GM23338 (cell line): ENCODE data around the gene ARX. TPM values are rescaled to one million over a fixed set of nuclear protein-coding genes. Genes with fewer than 3 reads are reported as not detected.

Source experiments
- ATAC-seq: fragments of 200-7000 bp; cut with Tn5 transposase; 3 replicates; pipeline ENCODE4 v1.9.1; 2020
- DNase-seq: peaks from one replicate; pipeline ENCODE4 v3.0.0-alpha.2; 2015; ENCODE audit warnings: low spot score
- H2AFZ ChIP-seq: fragments of 200-600 bp; sonication (generic); 2 replicates; pipeline ENCODE4 v1.8.0; 2016; ENCODE audit warnings: antibody characterized with exemption, mild to moderate bottlenecking, moderate library complexity
- H3F3A ChIP-seq: fragments of 200-600 bp; sonication (generic); replicated peaks from 2 replicates; pipeline ENCODE4 v1.8.0; 2017; ENCODE audit warnings: antibody characterized with exemption, mixed run types, low read depth
- H3K27ac ChIP-seq: fragments of 200-600 bp; sonication (generic); 2 replicates; pipeline ENCODE4 v1.6.1; 2016; ENCODE audit warnings: low read depth
- H3K27me3 ChIP-seq: fragments of 200-600 bp; sonication (generic); 2 replicates; pipeline ENCODE4 v1.8.0; 2016; ENCODE audit warnings: mild to moderate bottlenecking, mixed run types, moderate library complexity; ENCODE audit not compliant: insufficient read depth
- H3K36me3 ChIP-seq: fragments of 200-600 bp; sonication (generic); 2 replicates; pipeline ENCODE4 v1.8.0; 2016; ENCODE audit warnings: mild to moderate bottlenecking; ENCODE audit not compliant: insufficient read depth
- H3K4me1 ChIP-seq: fragments of 200-600 bp; sonication (generic); 2 replicates; pipeline ENCODE4 v1.8.0; 2016; ENCODE audit warnings: mild to moderate bottlenecking, moderate library complexity; ENCODE audit not compliant: insufficient read depth
- H3K4me2 ChIP-seq: fragments of 200-600 bp; sonication (generic); 2 replicates; pipeline ENCODE4 v1.7.1; 2017; ENCODE audit warnings: mixed run types
- H3K4me3 ChIP-seq: fragments of 200-600 bp; sonication (generic); 2 replicates; pipeline ENCODE4 v1.6.1; 2016; ENCODE audit warnings: mixed run types
- H3K79me2 ChIP-seq: fragments of 200-600 bp; sonication (generic); replicated peaks from 2 replicates; pipeline ENCODE4 v1.8.0; 2017; ENCODE audit warnings: mild to moderate bottlenecking; ENCODE audit not compliant: insufficient read depth
- H3K9me2 ChIP-seq: fragments of 200-600 bp; sonication (generic); 2 replicates; pipeline ENCODE4 v1.8.0; 2017; ENCODE audit not compliant: insufficient read depth
- H4K20me1 ChIP-seq: fragments of 200-600 bp; sonication (generic); replicated peaks from 2 replicates; pipeline ENCODE4 v1.8.0; 2017; ENCODE audit warnings: mild to moderate bottlenecking; ENCODE audit not compliant: insufficient read depth
- H3K27ac Mint-ChIP-seq: 2 replicates; pipeline ENCODE4 v1.8.0; 2020; ENCODE audit warnings: inconsistent platforms, mild to moderate bottlenecking, moderate library complexity, mixed read lengths
- H3K27me3 Mint-ChIP-seq: 3 replicates; pipeline ENCODE4 v1.8.0; 2022; ENCODE audit warnings: low read depth, mild to moderate bottlenecking, moderate library complexity, mixed read lengths, inconsistent platforms; ENCODE audit not compliant: insufficient read depth, poor library complexity
- H3K36me3 Mint-ChIP-seq: 3 replicates; pipeline ENCODE4 v1.8.0; 2021; ENCODE audit warnings: low read depth, mild to moderate bottlenecking, inconsistent platforms, moderate library complexity, mixed read lengths
- H3K4me1 Mint-ChIP-seq: 3 replicates; pipeline ENCODE4 v1.8.0; 2020; ENCODE audit warnings: mild to moderate bottlenecking, inconsistent platforms, mixed read lengths
- H3K4me3 Mint-ChIP-seq: 3 replicates; pipeline ENCODE4 v1.8.0; 2021; ENCODE audit warnings: moderate library complexity, mild to moderate bottlenecking, inconsistent platforms, mixed read lengths
- H3K9me3 Mint-ChIP-seq: 3 replicates; pipeline ENCODE4 v1.8.0; 2020; ENCODE audit warnings: moderate library complexity, mild to moderate bottlenecking, inconsistent platforms, mixed read lengths
- POLR2AphosphoS5 ChIP-seq: IDR thresholded peaks from 2 replicates; pipeline ENCODE4 v1.6.1; 2016; ENCODE audit warnings: antibody characterized with exemption, low read depth
- STAT1 ChIP-seq: IDR thresholded peaks from one replicate; pipeline ENCODE4 v1.6.1; 2016; ENCODE audit warnings: antibody characterized with exemption; ENCODE audit not compliant: unreplicated experiment
- ZNF331 ChIP-seq: fragments of 250-450 bp; sonication (Bioruptor Pico); IDR thresholded peaks from 2 replicates; pipeline ENCODE4 v1.5.0; 2020; ENCODE audit warnings: low read depth, mild to moderate bottlenecking, moderate library complexity
- polyA plus RNA-seq: library from polyadenylated mRNA; unstranded; fragments of >200 nt; fragmentation: Nextera tagmentation; extraction: Ambion mirVana; gene quantifications from 2 replicates; pipeline ENCODE4 v1.2.1, GENCODE V29; 2016
- total RNA-seq: library from RNA; depleted of rRNA; stranded (reverse); fragments of >200 nt; shearing (Covaris generic); gene quantifications from 2 replicates; pipeline ENCODE4 v1.2.3, GENCODE V29; 2014
- TF ChIP-seq, protein P1 (sequence below): fragments of 250-450 bp; sonication (Bioruptor Pico); IDR thresholded peaks from 2 replicates; pipeline ENCODE4 v1.5.0; 2020; ENCODE audit warnings: mild to moderate bottlenecking, moderate library complexity
- TF ChIP-seq, protein P2 (sequence below): IDR thresholded peaks from 2 replicates; pipeline ENCODE4 v1.6.1; 2016; ENCODE audit warnings: antibody characterized with exemption
- TF ChIP-seq, protein P3 (sequence below), 2 experiments: fragments of 200-600 bp in 1 of 2; sonication (generic) in 1 of 2; conservative IDR thresholded peaks; 2 replicates each; pipeline versions ENCODE4 v1.5.1 to v1.6.1; 2016 to 2017; ENCODE audit warnings: antibody characterized with exemption in 2 of 2, low read depth in 2 of 2, mild to moderate bottlenecking in 2 of 2, moderate library complexity in 1 of 2

ARX gene
- total and polyA plus RNA-seq, 2 experiments from 2014 or later = 0.13 TPM; not detected in 1

DNA sequence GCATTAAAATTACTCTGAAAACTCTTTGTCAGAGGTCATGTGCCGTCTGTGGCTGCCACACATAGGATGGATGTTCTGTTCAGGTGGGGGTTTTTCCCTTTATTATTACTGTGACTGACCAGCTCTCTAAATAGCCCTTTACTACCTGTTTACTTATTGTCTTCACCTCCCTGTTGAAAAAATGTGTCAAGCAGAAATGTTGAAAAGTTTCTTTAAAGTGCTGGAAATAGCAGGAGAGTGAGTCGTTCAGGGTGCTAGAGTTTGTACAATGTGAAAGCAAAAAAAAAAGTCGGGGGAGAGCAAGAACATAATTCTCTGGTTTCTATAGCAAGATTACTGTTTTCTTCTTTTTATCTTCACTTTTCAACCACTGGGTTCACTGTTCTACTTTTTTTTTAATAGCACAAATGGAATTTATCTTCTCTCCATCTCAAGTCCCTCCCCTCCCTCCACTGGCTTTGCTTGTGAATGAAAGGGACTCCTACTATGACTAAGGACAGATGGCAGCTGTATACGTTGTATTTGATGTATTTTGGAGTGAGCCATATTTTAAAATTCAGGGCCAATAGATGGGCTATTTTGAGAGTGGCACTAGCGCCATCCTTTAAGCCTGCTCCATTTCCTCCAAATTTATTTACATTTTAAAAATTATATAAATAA is 33.3 kb downstream of the ARX start (continued):
- TF ChIP-seq, protein P1, sequence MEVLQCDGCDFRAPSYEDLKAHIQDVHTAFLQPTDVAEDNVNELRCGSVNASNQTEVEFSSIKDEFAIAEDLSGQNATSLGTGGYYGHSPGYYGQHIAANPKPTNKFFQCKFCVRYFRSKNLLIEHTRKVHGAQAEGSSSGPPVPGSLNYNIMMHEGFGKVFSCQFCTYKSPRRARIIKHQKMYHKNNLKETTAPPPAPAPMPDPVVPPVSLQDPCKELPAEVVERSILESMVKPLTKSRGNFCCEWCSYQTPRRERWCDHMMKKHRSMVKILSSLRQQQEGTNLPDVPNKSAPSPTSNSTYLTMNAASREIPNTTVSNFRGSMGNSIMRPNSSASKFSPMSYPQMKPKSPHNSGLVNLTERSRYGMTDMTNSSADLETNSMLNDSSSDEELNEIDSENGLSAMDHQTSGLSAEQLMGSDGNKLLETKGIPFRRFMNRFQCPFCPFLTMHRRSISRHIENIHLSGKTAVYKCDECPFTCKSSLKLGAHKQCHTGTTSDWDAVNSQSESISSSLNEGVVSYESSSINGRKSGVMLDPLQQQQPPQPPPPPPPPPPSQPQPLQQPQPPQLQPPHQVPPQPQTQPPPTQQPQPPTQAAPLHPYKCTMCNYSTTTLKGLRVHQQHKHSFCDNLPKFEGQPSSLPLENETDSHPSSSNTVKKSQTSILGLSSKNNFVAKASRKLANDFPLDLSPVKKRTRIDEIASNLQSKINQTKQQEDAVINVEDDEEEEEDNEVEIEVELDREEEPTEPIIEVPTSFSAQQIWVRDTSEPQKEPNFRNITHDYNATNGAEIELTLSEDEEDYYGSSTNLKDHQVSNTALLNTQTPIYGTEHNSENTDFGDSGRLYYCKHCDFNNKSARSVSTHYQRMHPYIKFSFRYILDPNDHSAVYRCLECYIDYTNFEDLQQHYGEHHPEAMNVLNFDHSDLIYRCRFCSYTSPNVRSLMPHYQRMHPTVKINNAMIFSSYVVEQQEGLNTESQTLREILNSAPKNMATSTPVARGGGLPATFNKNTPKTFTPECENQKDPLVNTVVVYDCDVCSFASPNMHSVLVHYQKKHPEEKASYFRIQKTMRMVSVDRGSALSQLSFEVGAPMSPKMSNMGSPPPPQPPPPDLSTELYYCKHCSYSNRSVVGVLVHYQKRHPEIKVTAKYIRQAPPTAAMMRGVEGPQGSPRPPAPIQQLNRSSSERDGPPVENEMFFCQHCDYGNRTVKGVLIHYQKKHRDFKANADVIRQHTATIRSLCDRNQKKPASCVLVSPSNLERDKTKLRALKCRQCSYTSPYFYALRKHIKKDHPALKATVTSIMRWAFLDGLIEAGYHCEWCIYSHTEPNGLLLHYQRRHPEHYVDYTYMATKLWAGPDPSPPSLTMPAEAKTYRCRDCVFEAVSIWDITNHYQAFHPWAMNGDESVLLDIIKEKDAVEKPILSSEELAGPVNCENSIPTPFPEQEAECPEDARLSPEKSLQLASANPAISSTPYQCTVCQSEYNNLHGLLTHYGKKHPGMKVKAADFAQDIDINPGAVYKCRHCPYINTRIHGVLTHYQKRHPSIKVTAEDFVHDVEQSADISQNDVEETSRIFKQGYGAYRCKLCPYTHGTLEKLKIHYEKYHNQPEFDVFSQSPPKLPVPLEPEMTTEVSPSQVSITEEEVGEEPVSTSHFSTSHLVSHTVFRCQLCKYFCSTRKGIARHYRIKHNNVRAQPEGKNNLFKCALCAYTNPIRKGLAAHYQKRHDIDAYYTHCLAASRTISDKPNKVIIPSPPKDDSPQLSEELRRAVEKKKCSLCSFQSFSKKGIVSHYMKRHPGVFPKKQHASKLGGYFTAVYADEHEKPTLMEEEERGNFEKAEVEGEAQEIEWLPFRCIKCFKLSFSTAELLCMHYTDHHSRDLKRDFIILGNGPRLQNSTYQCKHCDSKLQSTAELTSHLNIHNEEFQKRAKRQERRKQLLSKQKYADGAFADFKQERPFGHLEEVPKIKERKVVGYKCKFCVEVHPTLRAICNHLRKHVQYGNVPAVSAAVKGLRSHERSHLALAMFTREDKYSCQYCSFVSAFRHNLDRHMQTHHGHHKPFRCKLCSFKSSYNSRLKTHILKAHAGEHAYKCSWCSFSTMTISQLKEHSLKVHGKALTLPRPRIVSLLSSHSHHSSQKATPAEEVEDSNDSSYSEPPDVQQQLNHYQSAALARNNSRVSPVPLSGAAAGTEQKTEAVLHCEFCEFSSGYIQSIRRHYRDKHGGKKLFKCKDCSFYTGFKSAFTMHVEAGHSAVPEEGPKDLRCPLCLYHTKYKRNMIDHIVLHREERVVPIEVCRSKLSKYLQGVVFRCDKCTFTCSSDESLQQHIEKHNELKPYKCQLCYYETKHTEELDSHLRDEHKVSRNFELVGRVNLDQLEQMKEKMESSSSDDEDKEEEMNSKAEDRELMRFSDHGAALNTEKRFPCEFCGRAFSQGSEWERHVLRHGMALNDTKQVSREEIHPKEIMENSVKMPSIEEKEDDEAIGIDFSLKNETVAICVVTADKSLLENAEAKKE (CRISPR knock-in tag) = no peak

DNA sequence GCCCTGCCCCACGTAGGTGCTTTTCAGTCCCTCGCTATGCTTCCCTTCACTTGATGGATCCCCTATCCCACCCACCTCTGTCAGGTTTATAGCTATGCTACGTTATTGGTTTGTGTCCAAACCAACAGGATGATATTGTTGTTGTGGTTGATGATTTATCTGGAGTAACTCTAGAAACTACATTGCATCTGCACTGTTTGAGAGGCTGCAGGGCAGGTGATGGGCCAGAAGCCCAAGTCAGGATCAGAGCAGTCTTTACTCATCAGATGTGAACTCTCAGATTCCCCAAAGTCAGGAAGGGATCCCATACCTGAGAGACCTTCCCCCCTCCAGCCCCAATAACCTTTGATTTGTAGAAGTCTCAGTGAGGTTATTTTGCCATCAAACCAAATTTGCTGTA is 34.7 kb downstream of the ARX start:
- DNase-seq = no peak
- no peak overlapping the region for H3K4me3 ChIP-seq
- Mint-ChIP-seq H3K4me3 (no peak overlapping the region), H3K27me3 (no peaks in the 10 kb centered on the region), H3K36me3 (no peaks in the 10 kb centered on the region), H3K27ac (no peak overlapping the region), H3K4me1 (peaks cover 6% of the 10 kb centered on the region; the same call in 1 of the 3 replicates), H3K9me3 (no peaks in the 10 kb centered on the region)
- no peaks in the 10 kb centered on the region for H3K36me3 ChIP-seq
- no peaks in the 10 kb centered on the region for H3K27me3 ChIP-seq
- ATAC-seq = no peak
- no peaks in the 10 kb centered on the region for H4K20me1 ChIP-seq
- no peak overlapping the region for H2AFZ ChIP-seq
- no peaks in the 10 kb centered on the region for H3F3A ChIP-seq
- no peak overlapping the region for H3K27ac ChIP-seq
- no peaks in the 10 kb centered on the region for H3K9me2 ChIP-seq
- H3K4me2 ChIP-seq = no peak overlapping the region
- no peaks in the 10 kb centered on the region for H3K79me2 ChIP-seq
- no peaks in the 10 kb centered on the region for H3K4me1 ChIP-seq
- TF ChIP-seq, protein P1 (CRISPR knock-in tag) = no peak
- TF ChIP-seq, protein P2, sequence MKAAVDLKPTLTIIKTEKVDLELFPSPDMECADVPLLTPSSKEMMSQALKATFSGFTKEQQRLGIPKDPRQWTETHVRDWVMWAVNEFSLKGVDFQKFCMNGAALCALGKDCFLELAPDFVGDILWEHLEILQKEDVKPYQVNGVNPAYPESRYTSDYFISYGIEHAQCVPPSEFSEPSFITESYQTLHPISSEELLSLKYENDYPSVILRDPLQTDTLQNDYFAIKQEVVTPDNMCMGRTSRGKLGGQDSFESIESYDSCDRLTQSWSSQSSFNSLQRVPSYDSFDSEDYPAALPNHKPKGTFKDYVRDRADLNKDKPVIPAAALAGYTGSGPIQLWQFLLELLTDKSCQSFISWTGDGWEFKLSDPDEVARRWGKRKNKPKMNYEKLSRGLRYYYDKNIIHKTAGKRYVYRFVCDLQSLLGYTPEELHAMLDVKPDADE = no peak
- no peak for TF ChIP-seq STAT1
- TF ChIP-seq ZNF331 (CRISPR knock-in tag) = no peak
- TF ChIP-seq, protein P3, sequence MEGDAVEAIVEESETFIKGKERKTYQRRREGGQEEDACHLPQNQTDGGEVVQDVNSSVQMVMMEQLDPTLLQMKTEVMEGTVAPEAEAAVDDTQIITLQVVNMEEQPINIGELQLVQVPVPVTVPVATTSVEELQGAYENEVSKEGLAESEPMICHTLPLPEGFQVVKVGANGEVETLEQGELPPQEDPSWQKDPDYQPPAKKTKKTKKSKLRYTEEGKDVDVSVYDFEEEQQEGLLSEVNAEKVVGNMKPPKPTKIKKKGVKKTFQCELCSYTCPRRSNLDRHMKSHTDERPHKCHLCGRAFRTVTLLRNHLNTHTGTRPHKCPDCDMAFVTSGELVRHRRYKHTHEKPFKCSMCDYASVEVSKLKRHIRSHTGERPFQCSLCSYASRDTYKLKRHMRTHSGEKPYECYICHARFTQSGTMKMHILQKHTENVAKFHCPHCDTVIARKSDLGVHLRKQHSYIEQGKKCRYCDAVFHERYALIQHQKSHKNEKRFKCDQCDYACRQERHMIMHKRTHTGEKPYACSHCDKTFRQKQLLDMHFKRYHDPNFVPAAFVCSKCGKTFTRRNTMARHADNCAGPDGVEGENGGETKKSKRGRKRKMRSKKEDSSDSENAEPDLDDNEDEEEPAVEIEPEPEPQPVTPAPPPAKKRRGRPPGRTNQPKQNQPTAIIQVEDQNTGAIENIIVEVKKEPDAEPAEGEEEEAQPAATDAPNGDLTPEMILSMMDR (conservative IDR thresholded peaks at IDR 0.05; ENCODE audit: low read depth in 2 of 2) = no peak
- TF ChIP-seq POLR2AphosphoS5 = no peak
